ENCODE measurements around the gene CYP4F8.

GRCh38 chr19:15612342-15612741 lies 2.7 kb upstream of the CYP4F8 start:
- TF ChIP-seq GATA2 (IDR thresholded peaks at IDR 0.05; ENCODE audit: low read depth, low read length), result no peak
- TF ChIP-seq GATA3 (IDR thresholded peaks at IDR 0.05; ENCODE audit: low read depth, low read length), result no peak

All from SH-SY5Y (cell line).